Measurements from ENCODE around the gene APOBEC3B. TPM values are rescaled to one million over a fixed set of nuclear protein-coding genes. Genes with fewer than 3 reads are reported as not detected.

APOBEC3B gene
- total RNA-seq, 1 donor from 2014 or later: 6.7 TPM

GRCh38 chr22:38952281-38952993 lies 29.7 kb upstream of the APOBEC3B start:
- Mint-ChIP-seq H3K9me3 (no peaks in the 10 kb centered on the region), H3K4me3 (no peak overlapping the region), H3K4me1 (ENCODE audit: unreplicated experiment) (peaks cover 3% of the 10 kb centered on the region), H3K27ac (peak overlapping the region; percentile 59), H3K27me3 (peaks cover 8% of the 10 kb centered on the region), H3K36me3 (no peaks in the 10 kb centered on the region)
- TF ChIP-seq, protein P1, sequence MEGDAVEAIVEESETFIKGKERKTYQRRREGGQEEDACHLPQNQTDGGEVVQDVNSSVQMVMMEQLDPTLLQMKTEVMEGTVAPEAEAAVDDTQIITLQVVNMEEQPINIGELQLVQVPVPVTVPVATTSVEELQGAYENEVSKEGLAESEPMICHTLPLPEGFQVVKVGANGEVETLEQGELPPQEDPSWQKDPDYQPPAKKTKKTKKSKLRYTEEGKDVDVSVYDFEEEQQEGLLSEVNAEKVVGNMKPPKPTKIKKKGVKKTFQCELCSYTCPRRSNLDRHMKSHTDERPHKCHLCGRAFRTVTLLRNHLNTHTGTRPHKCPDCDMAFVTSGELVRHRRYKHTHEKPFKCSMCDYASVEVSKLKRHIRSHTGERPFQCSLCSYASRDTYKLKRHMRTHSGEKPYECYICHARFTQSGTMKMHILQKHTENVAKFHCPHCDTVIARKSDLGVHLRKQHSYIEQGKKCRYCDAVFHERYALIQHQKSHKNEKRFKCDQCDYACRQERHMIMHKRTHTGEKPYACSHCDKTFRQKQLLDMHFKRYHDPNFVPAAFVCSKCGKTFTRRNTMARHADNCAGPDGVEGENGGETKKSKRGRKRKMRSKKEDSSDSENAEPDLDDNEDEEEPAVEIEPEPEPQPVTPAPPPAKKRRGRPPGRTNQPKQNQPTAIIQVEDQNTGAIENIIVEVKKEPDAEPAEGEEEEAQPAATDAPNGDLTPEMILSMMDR (conservative IDR thresholded peaks at IDR 0.05): no peak
- no peak for DNase-seq (ENCODE audit: extremely low spot score, unreplicated experiment)

DNA sequence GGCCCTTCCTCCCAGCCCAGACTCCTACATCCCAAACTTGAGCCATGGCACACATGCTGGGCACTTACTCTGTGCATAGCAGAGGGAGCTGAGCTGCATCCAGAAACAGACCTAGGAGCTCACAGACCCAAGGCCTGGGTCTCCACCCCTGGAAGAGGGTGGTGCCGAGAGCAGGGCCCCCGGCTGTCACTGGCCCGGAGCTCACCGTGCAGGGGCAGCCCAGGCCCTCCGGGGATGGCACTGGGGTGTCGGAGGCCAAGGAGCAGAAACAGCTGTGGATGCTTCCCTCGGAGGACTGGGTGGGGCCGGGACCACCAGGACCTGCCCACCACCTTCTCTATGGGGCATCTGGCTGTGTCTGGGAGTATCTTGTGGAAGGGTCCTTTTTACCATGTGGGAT lies 29.1 kb upstream of the APOBEC3B start:
- H3K27ac Mint-ChIP-seq: peak overlapping the region; percentile 59

GRCh38 chr22:38953577-38954413 lies 28.4 kb upstream of the APOBEC3B start:
- H3K27ac Mint-ChIP-seq: peak overlapping the region; percentile 90
- H3K36me3 Mint-ChIP-seq: no peaks in the 10 kb centered on the region
- peaks cover 3% of the 10 kb centered on the region for H3K27me3 Mint-ChIP-seq
- H3K9me3 Mint-ChIP-seq: no peaks in the 10 kb centered on the region
- no peak for DNase-seq (ENCODE audit: extremely low spot score, unreplicated experiment)
- no peaks in the 10 kb centered on the region for H3K4me1 Mint-ChIP-seq (ENCODE audit: unreplicated experiment)
- TF ChIP-seq, protein P1 (conservative IDR thresholded peaks at IDR 0.05): no peak
- H3K4me3 Mint-ChIP-seq: no peak overlapping the region

More for the DNA sequence above, 29.1 kb upstream of the APOBEC3B start:
- no peaks in the 10 kb centered on the region for H3K9me3 Mint-ChIP-seq
- no peaks in the 10 kb centered on the region for H3K36me3 Mint-ChIP-seq
- peaks cover 3% of the 10 kb centered on the region for H3K27me3 Mint-ChIP-seq
- DNase-seq (ENCODE audit: extremely low spot score, unreplicated experiment): no peak
- TF ChIP-seq, protein P1 (conservative IDR thresholded peaks at IDR 0.05): no peak
- H3K4me1 Mint-ChIP-seq (ENCODE audit: unreplicated experiment): no peaks in the 10 kb centered on the region
- no peak overlapping the region for H3K4me3 Mint-ChIP-seq

DNA sequence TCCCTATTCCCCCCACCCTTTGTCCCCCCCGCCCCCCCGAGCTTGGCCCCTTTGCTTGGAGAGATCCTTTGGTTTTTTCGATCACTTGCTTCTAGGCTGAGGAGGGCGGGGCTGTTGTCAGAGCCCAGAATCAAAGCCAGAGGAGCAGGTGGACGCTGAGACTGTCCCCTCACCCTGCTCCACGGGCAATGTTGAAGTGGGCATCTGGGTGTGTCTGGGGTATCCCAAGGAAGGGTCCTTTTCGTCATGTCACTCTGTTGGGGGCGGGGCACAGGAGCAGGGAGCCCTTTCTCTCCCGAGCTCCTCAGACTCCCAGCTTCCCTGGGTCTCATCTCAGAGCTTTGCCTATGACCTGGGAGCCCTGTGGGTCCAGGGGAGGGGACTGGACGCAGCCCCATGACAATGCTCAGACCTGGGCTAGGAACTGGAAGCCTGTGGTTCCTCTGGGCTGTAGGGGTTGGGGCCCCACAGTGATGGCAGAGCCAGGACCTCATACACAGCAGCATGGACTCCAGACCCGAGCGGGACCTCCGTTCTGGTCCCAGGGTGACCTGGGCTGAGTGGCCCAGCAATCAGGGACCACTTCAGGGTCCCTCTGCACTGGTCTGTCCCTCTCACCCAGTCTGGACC lies 27.6 kb upstream of the APOBEC3B start:
- Mint-ChIP-seq H3K36me3 (no peaks in the 10 kb centered on the region), H3K4me3 (no peak overlapping the region), H3K4me1 (ENCODE audit: unreplicated experiment) (no peaks in the 10 kb centered on the region), H3K9me3 (no peaks in the 10 kb centered on the region), H3K27me3 (peaks cover 3% of the 10 kb centered on the region), H3K27ac (peak overlapping the region; percentile 90)
- DNase-seq (ENCODE audit: extremely low spot score, unreplicated experiment): no peak
- TF ChIP-seq, protein P1 (conservative IDR thresholded peaks at IDR 0.05): no peak

GRCh38 chr22:38955250-38955905 lies 26.8 kb upstream of the APOBEC3B start:
- H3K9me3 Mint-ChIP-seq: no peaks in the 10 kb centered on the region
- TF ChIP-seq, protein P1 (conservative IDR thresholded peaks at IDR 0.05): no peak
- H3K4me1 Mint-ChIP-seq (ENCODE audit: unreplicated experiment): no peaks in the 10 kb centered on the region
- no peak for DNase-seq (ENCODE audit: extremely low spot score, unreplicated experiment)
- H3K4me3 Mint-ChIP-seq: no peak overlapping the region
- H3K27me3 Mint-ChIP-seq: peaks cover 3% of the 10 kb centered on the region
- no peaks in the 10 kb centered on the region for H3K36me3 Mint-ChIP-seq
- peak overlapping the region; percentile 78 for H3K27ac Mint-ChIP-seq

Data from type B pancreatic cell (in vitro differentiated cells).